H9 (cell line): Measurements from ENCODE around the gene TMUB2. TPM values are rescaled to one million over a fixed set of nuclear protein-coding genes. Genes with fewer than 3 reads are reported as not detected.

Experiments used
- DNase-seq: peaks from one replicate; pipeline ENCODE4 v3.0.0-alpha.2; 2017
- H2AFZ ChIP-seq: one replicate; pipeline ENCODE4 v1.6.1; 2013; ENCODE audit warnings: mild to moderate bottlenecking, low read length, control low read depth, moderate library complexity
- H2AK5ac ChIP-seq: 2 replicates; pipeline ENCODE4 v1.6.1; 2013; ENCODE audit warnings: low read length, control low read depth, mixed read lengths; ENCODE audit not compliant: insufficient read length
- H2BK120ac ChIP-seq: one replicate; pipeline ENCODE4 v1.6.1; 2013; ENCODE audit warnings: low read depth, mild to moderate bottlenecking, low read length, control low read depth, inconsistent platforms; ENCODE audit not compliant: poor library complexity, severe bottlenecking
- H2BK12ac ChIP-seq: 2 replicates; pipeline ENCODE4 v1.6.1; 2013; ENCODE audit warnings: low read length, control low read depth, mixed read lengths, low read depth; ENCODE audit not compliant: insufficient read length
- H2BK15ac ChIP-seq: 2 replicates; pipeline ENCODE4 v1.6.1; 2013; ENCODE audit warnings: low read depth, low read length, control low read depth
- H2BK20ac ChIP-seq: one replicate; pipeline ENCODE4 v1.6.1; 2013; ENCODE audit warnings: low read depth, mild to moderate bottlenecking, low read length, control low read depth, inconsistent platforms; ENCODE audit not compliant: poor library complexity, severe bottlenecking
- H2BK5ac ChIP-seq: 2 replicates; pipeline ENCODE4 v1.6.1; 2013; ENCODE audit warnings: low read length, control low read depth, mixed read lengths; ENCODE audit not compliant: insufficient read length
- H3K14ac ChIP-seq: 2 replicates; pipeline ENCODE4 v1.6.1; 2013; ENCODE audit warnings: low read length, control low read depth; ENCODE audit not compliant: insufficient read depth
- H3K18ac ChIP-seq: 2 replicates; pipeline ENCODE4 v1.6.1; 2013; ENCODE audit warnings: low read depth, mild to moderate bottlenecking, mixed read lengths, low read length, control low read depth; ENCODE audit not compliant: insufficient read length
- H3K23ac ChIP-seq: 2 replicates; pipeline ENCODE4 v1.6.1; 2013; ENCODE audit warnings: low read length, control low read depth, mixed read lengths, low read depth; ENCODE audit not compliant: insufficient read length
- H3K23me2 ChIP-seq: 2 replicates; pipeline ENCODE4 v1.6.1; 2013; ENCODE audit warnings: low read depth, mild to moderate bottlenecking, mixed read lengths, low read length, control low read depth; ENCODE audit not compliant: insufficient read length, poor library complexity, severe bottlenecking
- H3K27ac ChIP-seq: 2 replicates; pipeline ENCODE4 v1.5.1; 2013; ENCODE audit warnings: low read length, control low read depth, mixed read lengths, low read depth; ENCODE audit not compliant: insufficient read length
- H3K27me3 ChIP-seq: 2 replicates; pipeline ENCODE4 v1.6.1; 2013; ENCODE audit warnings: low read length, control low read depth, inconsistent platforms; ENCODE audit not compliant: insufficient read depth
- H3K4ac ChIP-seq: 2 replicates; pipeline ENCODE4 v1.6.1; 2013; ENCODE audit warnings: low read depth, mild to moderate bottlenecking, control low read depth, inconsistent platforms, low read length, moderate library complexity
- H3K4me1 ChIP-seq: 2 replicates; pipeline ENCODE4 v1.6.1; 2013; ENCODE audit warnings: low read length, control low read depth, inconsistent platforms; ENCODE audit not compliant: insufficient read depth
- H3K4me2 ChIP-seq: 2 replicates; pipeline ENCODE4 v1.6.1; 2013; ENCODE audit warnings: low read length, control low read depth, mixed read lengths; ENCODE audit not compliant: insufficient read length, insufficient read depth
- H3K56ac ChIP-seq: 2 replicates; pipeline ENCODE4 v1.6.1; 2013; ENCODE audit warnings: low read depth, mild to moderate bottlenecking, mixed read lengths, low read length, control low read depth; ENCODE audit not compliant: insufficient read length
- H3K79me1 ChIP-seq: 2 replicates; pipeline ENCODE4 v1.6.1; 2013; ENCODE audit warnings: low read depth, mild to moderate bottlenecking, moderate library complexity, low read length, control low read depth, inconsistent platforms; ENCODE audit not compliant: insufficient read depth, poor library complexity, severe bottlenecking
- H3K79me2 ChIP-seq: 2 replicates; pipeline ENCODE4 v1.6.1; 2013; ENCODE audit warnings: low read length, control low read depth, inconsistent platforms; ENCODE audit not compliant: insufficient read depth
- H3K9ac ChIP-seq: 2 replicates; pipeline ENCODE4 v1.6.1; 2013; ENCODE audit warnings: low read length, control low read depth, mixed read lengths; ENCODE audit not compliant: insufficient read length; ENCODE audit errors: extremely low read depth
- H3K9me3 ChIP-seq: one replicate; pipeline ENCODE4 v1.6.1; 2013; ENCODE audit warnings: low read depth, low read length, inconsistent platforms; ENCODE audit not compliant: control insufficient read depth
- H3T11ph ChIP-seq: one replicate; pipeline ENCODE4 v1.6.1; 2013; ENCODE audit warnings: mild to moderate bottlenecking, low read length, control low read depth, inconsistent platforms
- H4K20me1 ChIP-seq: one replicate; pipeline ENCODE4 v1.6.1; 2013; ENCODE audit not compliant: control insufficient read depth, insufficient read length, insufficient read depth
- H4K5ac ChIP-seq: 2 replicates; pipeline ENCODE4 v1.6.1; 2013; ENCODE audit warnings: low read depth, mild to moderate bottlenecking, mixed read lengths, low read length, control low read depth; ENCODE audit not compliant: insufficient read length
- H4K8ac ChIP-seq: replicated peaks from 2 replicates; pipeline ENCODE4 v1.6.1; 2013; ENCODE audit warnings: low read length, control low read depth, mixed read lengths, low read depth; ENCODE audit not compliant: insufficient read length
- H4K91ac ChIP-seq: 2 replicates; pipeline ENCODE4 v1.6.1; 2013; ENCODE audit warnings: low read depth, mild to moderate bottlenecking, moderate library complexity, mixed read lengths, low read length, control low read depth; ENCODE audit not compliant: insufficient read length
- H3K27ac Mint-ChIP-seq, 3 experiments: 2 replicates in 2 of 3; 3 replicates in 1 of 3; pipeline ENCODE4 v1.8.0; 2020 to 2021; ENCODE audit warnings: mixed read lengths in 3 of 3, mild to moderate bottlenecking in 1 of 3, moderate library complexity in 1 of 3
- H3K27me3 Mint-ChIP-seq: 2 replicates; pipeline ENCODE4 v1.8.0; 2021; ENCODE audit warnings: low read depth, mild to moderate bottlenecking, moderate library complexity, mixed read lengths
- H3K36me3 Mint-ChIP-seq, 3 experiments: 2 replicates in 2 of 3; 3 replicates in 1 of 3; pipeline ENCODE4 v1.8.0; 2020 to 2021; ENCODE audit warnings: low read depth in 3 of 3, mixed read lengths in 3 of 3; ENCODE audit not compliant: insufficient read depth in 1 of 3
- H3K4me1 Mint-ChIP-seq, 2 experiments: 2 replicates each; pipeline ENCODE4 v1.8.0; 2020; ENCODE audit warnings: mixed read lengths in 2 of 2
- H3K4me3 Mint-ChIP-seq, 2 experiments: 2 replicates in 1 of 2; 3 replicates in 1 of 2; pipeline ENCODE4 v1.8.0; 2020 to 2021; ENCODE audit warnings: mild to moderate bottlenecking in 2 of 2, mixed read lengths in 2 of 2, moderate library complexity in 1 of 2
- H3K9me3 Mint-ChIP-seq, 2 experiments: 2 replicates in 1 of 2; 3 replicates in 1 of 2; pipeline ENCODE4 v1.8.0; 2020; ENCODE audit warnings: mild to moderate bottlenecking in 2 of 2, mixed read lengths in 2 of 2, moderate library complexity in 1 of 2
- WGBS: extraction: QIAGEN DNeasy Blood & Tissue Kit; methylation state at CpG from one replicate; pipeline ENCODE4 v1.1.7; 2013; ENCODE audit warnings: missing lambda C conversion rate, low lambda C conversion rate, mixed read lengths; ENCODE audit not compliant: insufficient read length; ENCODE audit errors: extremely low coverage; 5-methylcytosine and 5-hydroxymethylcytosine counted together
- total RNA-seq: library from RNA; stranded (reverse); gene quantifications from 2 replicates; pipeline ENCODE4 v1.2.1, GENCODE V29; 2021
- TF ChIP-seq, protein P1 (sequence below): fragments of 200-600 bp; sonication (generic); conservative IDR thresholded peaks from 3 replicates; pipeline ENCODE4 v1.8.0; 2021; ENCODE audit warnings: antibody characterized with exemption, mild to moderate bottlenecking

Gene TMUB2
- total RNA-seq, 1 experiment from 2014 or later = 22.9 TPM

DNA sequence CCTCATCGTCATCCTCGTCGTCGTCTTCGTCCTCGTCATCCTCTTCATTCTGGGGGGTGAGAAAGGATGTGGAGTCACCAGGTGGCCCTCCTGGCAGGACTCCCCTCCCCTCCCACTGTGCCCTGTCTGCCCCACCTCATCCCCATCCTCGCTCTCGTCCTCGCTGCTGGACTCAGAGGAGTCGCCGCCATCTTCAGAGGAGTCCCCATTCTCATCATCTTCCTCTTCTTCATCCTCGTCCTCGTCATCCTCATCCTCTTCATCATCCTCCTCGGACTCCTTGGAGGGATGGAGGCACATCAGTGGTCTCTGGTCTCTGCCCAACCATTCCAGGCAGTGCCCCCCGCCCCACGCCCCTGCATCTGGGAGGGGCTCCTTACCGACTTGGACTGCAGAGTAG lies 20.5 kb downstream of the TMUB2 start:
- Histone ChIP-seq H3K79me2 (no peaks in the 10 kb centered on the region), H3K9me3 (no peaks in the 10 kb centered on the region), H3K4me2 (no peak overlapping the region), H3K18ac (no peak overlapping the region), H2BK12ac (no peak overlapping the region), H3K79me1 (no peaks in the 10 kb centered on the region), H4K91ac (no peak overlapping the region), H2BK120ac (no peak overlapping the region), H2AFZ (no peak overlapping the region), H3K23me2 (no peaks in the 10 kb centered on the region), H4K20me1 (no peaks in the 10 kb centered on the region), H3K27ac (no peak overlapping the region), H3K4me1 (no peaks in the 10 kb centered on the region), H3K56ac (no peak overlapping the region), H3K27me3 (no peaks in the 10 kb centered on the region), H4K8ac (no peak overlapping the region), H4K5ac (no peak overlapping the region), H3T11ph (no peak overlapping the region), H3K23ac (no peak overlapping the region), H2BK15ac (no peak overlapping the region), H2AK5ac (no peak overlapping the region), H3K9ac (no peak overlapping the region), H3K14ac (no peak overlapping the region), H3K4ac (no peak overlapping the region), H2BK5ac (no peak overlapping the region), H2BK20ac (no peak overlapping the region)
- Mint-ChIP-seq H3K9me3 (no peaks in the 10 kb centered on the region), H3K4me3 (peak overlapping the region in 1 of 2 experiments; percentile 12; a peak in 2 of 5 replicates), H3K4me1 (peaks cover 16 to 38% of the 10 kb centered on the region in 2 experiments), H3K36me3 (peaks cover 23 to 60% (median 45%) of the 10 kb centered on the region in 3 experiments), H3K27me3 (no peaks in the 10 kb centered on the region), H3K27ac (no peak overlapping the region)
- TF ChIP-seq, protein P1, sequence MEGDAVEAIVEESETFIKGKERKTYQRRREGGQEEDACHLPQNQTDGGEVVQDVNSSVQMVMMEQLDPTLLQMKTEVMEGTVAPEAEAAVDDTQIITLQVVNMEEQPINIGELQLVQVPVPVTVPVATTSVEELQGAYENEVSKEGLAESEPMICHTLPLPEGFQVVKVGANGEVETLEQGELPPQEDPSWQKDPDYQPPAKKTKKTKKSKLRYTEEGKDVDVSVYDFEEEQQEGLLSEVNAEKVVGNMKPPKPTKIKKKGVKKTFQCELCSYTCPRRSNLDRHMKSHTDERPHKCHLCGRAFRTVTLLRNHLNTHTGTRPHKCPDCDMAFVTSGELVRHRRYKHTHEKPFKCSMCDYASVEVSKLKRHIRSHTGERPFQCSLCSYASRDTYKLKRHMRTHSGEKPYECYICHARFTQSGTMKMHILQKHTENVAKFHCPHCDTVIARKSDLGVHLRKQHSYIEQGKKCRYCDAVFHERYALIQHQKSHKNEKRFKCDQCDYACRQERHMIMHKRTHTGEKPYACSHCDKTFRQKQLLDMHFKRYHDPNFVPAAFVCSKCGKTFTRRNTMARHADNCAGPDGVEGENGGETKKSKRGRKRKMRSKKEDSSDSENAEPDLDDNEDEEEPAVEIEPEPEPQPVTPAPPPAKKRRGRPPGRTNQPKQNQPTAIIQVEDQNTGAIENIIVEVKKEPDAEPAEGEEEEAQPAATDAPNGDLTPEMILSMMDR = no peak
- no peak for DNase-seq
- no CpG with 5 or more reads among the region's 17 CpGs for WGBS
